IPS-NIHi11 (cell line): ENCODE data around the gene CYSRT1.
A peak's percentile ranks its signal among the peaks of the same experiment; 100 is the strongest.

Source experiments
- DNase-seq: peaks from one replicate; pipeline ENCODE4 v3.0.0; 2012; ENCODE audit warnings: mixed read lengths, low spot score

Gene CYSRT1

GRCh38 chr9:137224830-137225694 lies at the start of gene CYSRT1:
TSS of gene CYSRT1 (plus strand) at chr9:137225174. CDS start at chr9:137225622, 448 bp downstream.
- DNase-seq: no peak

- DNase-seq: peak; percentile 84
Measured at GRCh38 chr9:137175345-137175961, 49.5 kb upstream of the CYSRT1 start.

GRCh38 chr9:137176302-137177182 lies 48.4 kb upstream of the CYSRT1 start:
- DNase-seq: peak; percentile 79

GRCh38 chr9:137178201-137178938 lies 46.6 kb upstream of the CYSRT1 start:
- DNase-seq: no peak

GRCh38 chr9:137178939-137179630 lies 45.9 kb upstream of the CYSRT1 start:
- no peak for DNase-seq

- no peak for DNase-seq
Measured at GRCh38 chr9:137179761-137180160, 45.2 kb upstream of the CYSRT1 start.

- DNase-seq: no peak
Measured at GRCh38 chr9:137180491-137180890, 44.5 kb upstream of the CYSRT1 start.

- DNase-seq: no peak
Measured at GRCh38 chr9:137181680-137182079, 43.3 kb upstream of the CYSRT1 start.

- DNase-seq: no peak
Measured at GRCh38 chr9:137182836-137183235, 42.1 kb upstream of the CYSRT1 start.

- DNase-seq: no peak
Measured at GRCh38 chr9:137183980-137184595, 40.9 kb upstream of the CYSRT1 start.

- DNase-seq: no peak
Measured at GRCh38 chr9:137184881-137185660, 39.9 kb upstream of the CYSRT1 start.

GRCh38 chr9:137185921-137186320 lies 39.1 kb upstream of the CYSRT1 start:
- DNase-seq: no peak

- no peak for DNase-seq
Measured at GRCh38 chr9:137186385-137186784, 38.6 kb upstream of the CYSRT1 start.

- DNase-seq: no peak
Measured at GRCh38 chr9:137187386-137187785, 37.6 kb upstream of the CYSRT1 start.

GRCh38 chr9:137188086-137188489 lies 36.9 kb upstream of the CYSRT1 start:
- DNase-seq: no peak

GRCh38 chr9:137188490-137189296 lies 36.3 kb upstream of the CYSRT1 start, which contains the start of the genes ANAPC2 and SSNA1:
TSS of gene ANAPC2 (minus strand) at chr9:137188560. CDS start at chr9:137188532, 28 bp downstream.
TSS of gene SSNA1 (plus strand) at chr9:137188676. CDS start at chr9:137188727, 51 bp downstream.
- DNase-seq: peak; percentile 94

- DNase-seq: no peak
Measured at GRCh38 chr9:137189297-137190295, 35.4 kb upstream of the CYSRT1 start.
